Common myeloid progenitor, CD34-positive (primary cell): ENCODE measurements around the gene ZFP36L2.
A peak's percentile ranks its signal among the peaks of the same experiment; 100 is the strongest.

Source experiments
- CTCF ChIA-PET: fragments of 350-600 bp; sonication (Branson Sonifier 250); formaldehyde crosslinking; loops from one replicate; lab custom pipeline; 2021; ENCODE audit warnings: antibody characterized with exemption; lab: Charles Lee
- POLR2A ChIA-PET: fragments of 350-600 bp; sonication (Branson Sonifier 250); formaldehyde crosslinking; loops from one replicate; lab custom pipeline; 2021; ENCODE audit warnings: antibody characterized with exemption; lab: Charles Lee
- DNase-seq, 3 donors: peaks; one replicate each; pipeline versions ENCODE4 v3.0.0 to v3.0.0-alpha.2; 2013
- H3K27ac ChIP-seq, 2 experiments: 1 replicate in 1 of 2; 2 replicates in 1 of 2; pipeline ENCODE4 v1.7.0; 2013; ENCODE audit warnings: inconsistent platforms in 2 of 2, low read length in 2 of 2, mild to moderate bottlenecking in 2 of 2, low read depth in 1 of 2, moderate library complexity in 1 of 2; ENCODE audit not compliant: severe bottlenecking in 2 of 2, insufficient read depth in 1 of 2, poor library complexity in 1 of 2
- H3K27me3 ChIP-seq, 5 experiments: replicated peaks in 2 of 5; 1 replicate in 3 of 5; 2 replicates in 2 of 5; pipeline versions ENCODE4 v1.6.1 to v1.7.0; 2013; ENCODE audit warnings: low read length in 4 of 5, mild to moderate bottlenecking in 2 of 5, moderate library complexity in 2 of 5, inconsistent platforms in 1 of 5; ENCODE audit not compliant: insufficient read depth in 5 of 5, control insufficient read depth in 4 of 5
- H3K36me3 ChIP-seq, 4 experiments: 1 replicate in 2 of 4; 2 replicates in 2 of 4; pipeline versions ENCODE4 v1.6.1 to v1.7.0; 2013; ENCODE audit warnings: low read length in 3 of 4, control low read depth in 1 of 4, mild to moderate bottlenecking in 1 of 4; ENCODE audit not compliant: control insufficient read depth in 4 of 4, insufficient read depth in 4 of 4
- H3K4me1 ChIP-seq, 4 experiments: 1 replicate in 3 of 4; 2 replicates in 1 of 4; pipeline versions ENCODE4 v1.6.1 to v1.7.1; 2013; ENCODE audit warnings: low read length in 3 of 4, mild to moderate bottlenecking in 3 of 4, control low read depth in 1 of 4, inconsistent platforms in 1 of 4, moderate library complexity in 1 of 4; ENCODE audit not compliant: control insufficient read depth in 4 of 4, insufficient read depth in 4 of 4; ENCODE audit errors: control extremely low read depth in 1 of 4
- H3K4me3 ChIP-seq, 7 experiments: 1 replicate in 4 of 7; 2 replicates in 3 of 7; pipeline versions ENCODE4 v1.5.1 to v1.7.0; 2013; ENCODE audit warnings: mild to moderate bottlenecking in 7 of 7, low read length in 6 of 7, moderate library complexity in 6 of 7, inconsistent platforms in 2 of 7, low read depth in 2 of 7, control low read depth in 1 of 7; ENCODE audit not compliant: insufficient read depth in 4 of 7, control insufficient read depth in 1 of 7; ENCODE audit errors: extremely low read depth in 1 of 7
- H3K9me3 ChIP-seq, 5 experiments: 1 replicate in 4 of 5; 2 replicates in 1 of 5; pipeline versions ENCODE4 v1.6.1 to v1.7.1; 2013; ENCODE audit warnings: low read length in 4 of 5, mild to moderate bottlenecking in 2 of 5, inconsistent platforms in 1 of 5, low read depth in 1 of 5, moderate library complexity in 1 of 5; ENCODE audit not compliant: control insufficient read depth in 4 of 5, insufficient read depth in 2 of 5; ENCODE audit errors: control extremely low read depth in 1 of 5
- WGBS: methylation state at CpG from one replicate; pipeline ENCODE4 v1.1.5; 2013; ENCODE audit not compliant: insufficient coverage; 5-methylcytosine and 5-hydroxymethylcytosine counted together

Gene ZFP36L2

DNA sequence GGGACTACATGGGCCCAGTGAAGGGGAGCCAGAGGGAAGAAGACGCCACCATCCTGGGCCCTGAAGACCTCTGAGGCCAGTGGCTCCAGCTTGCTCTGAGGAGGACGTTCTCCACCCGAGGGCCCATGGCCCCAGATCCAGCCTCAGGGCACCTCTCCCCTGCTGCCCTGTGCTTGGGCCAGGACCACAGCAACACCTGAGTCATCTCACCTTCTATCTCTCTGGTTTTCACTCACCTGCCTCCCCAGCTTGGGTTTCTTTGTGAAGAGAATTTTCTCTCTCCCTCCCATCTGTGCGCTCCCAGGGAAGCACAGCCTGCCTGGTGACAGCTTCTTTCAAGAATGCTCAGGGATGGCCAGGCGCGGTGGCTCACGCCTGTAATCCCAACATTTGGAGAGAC is 19.8 kb downstream of the ZFP36L2 start:
- Histone ChIP-seq H3K27me3 (no peaks in the 10 kb centered on the region), H3K9me3 (no peaks in the 10 kb centered on the region), H3K27ac (no peak overlapping the region), H3K4me1 (peaks cover 5 to 71% (median 51%) of the 10 kb centered on the region in 4 experiments), H3K4me3 (no peak overlapping the region), H3K36me3 (no peaks in the 10 kb centered on the region)
- no peak for DNase-seq
- POLR2A ChIA-PET = interaction anchor here (0.7 kb wide), 1 partner anchor 129 kb away, joined by 3 read pairs; no protein-coding TSS in a partner anchor
- CTCF ChIA-PET = interaction anchor here (0.6 to 1.9 kb wide), 5 partner anchors 13 to 216 kb away, joined by 3 to 6 read pairs (median 4); no protein-coding TSS in a partner anchor
- WGBS = 92% methylated on average over 4 of the region's 7 CpGs

DNA sequence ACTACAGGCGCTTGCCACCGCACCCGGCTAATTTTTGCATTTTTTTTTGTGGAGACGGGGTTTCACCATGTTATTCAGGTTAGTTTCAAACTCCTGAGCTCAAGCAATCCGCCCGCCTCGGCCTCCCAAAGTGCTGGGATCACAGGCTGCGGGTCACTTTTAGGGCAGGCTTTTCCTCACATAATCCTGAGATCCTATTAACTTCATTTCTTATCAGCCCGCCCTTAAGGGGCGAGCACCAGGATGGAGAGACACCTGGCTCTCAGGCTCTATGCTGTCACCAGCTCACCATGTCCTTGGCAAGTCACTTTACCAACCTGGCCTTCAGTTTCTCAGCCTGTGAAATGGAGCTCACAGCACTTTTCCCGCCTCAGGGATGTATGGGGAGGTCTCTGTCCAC is 23.0 kb downstream of the ZFP36L2 start:
- 98% methylated on average over 10 of the region's 11 CpGs for WGBS
- H3K4me3 ChIP-seq = no peak overlapping the region
- no peaks in the 10 kb centered on the region for H3K36me3 ChIP-seq
- H3K27ac ChIP-seq = no peak overlapping the region
- ChIA-PET CTCF (interaction anchor here (1.2 to 3.4 kb wide), 7 partner anchors 10 to 339 kb away, joined by 3 to 23 read pairs (median 7); no protein-coding TSS in a partner anchor), POLR2A (no interaction called here)
- H3K4me1 ChIP-seq = peaks cover 3 to 67% (median 51%) of the 10 kb centered on the region in 4 experiments
- no peak for DNase-seq
- no peaks in the 10 kb centered on the region for H3K27me3 ChIP-seq
- H3K9me3 ChIP-seq = no peaks in the 10 kb centered on the region

DNA sequence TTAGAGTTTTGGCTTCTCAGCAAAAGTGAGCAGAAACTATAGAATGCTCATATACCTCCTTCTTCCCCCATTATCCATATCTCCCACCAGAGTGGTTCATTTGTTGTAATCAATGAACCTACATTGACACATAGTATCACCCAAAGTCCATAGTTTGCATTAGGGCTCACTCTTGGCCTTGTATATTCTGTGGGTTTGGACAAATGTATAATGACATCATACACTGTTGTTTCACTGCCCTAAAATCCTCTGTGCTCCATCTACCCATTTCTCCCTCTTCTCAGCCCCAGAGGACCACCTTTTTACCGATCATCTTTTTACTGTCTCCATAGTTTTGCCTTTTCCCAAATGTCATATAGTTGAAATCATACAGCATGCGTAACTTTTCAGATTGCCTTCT is 24.1 kb downstream of the ZFP36L2 start:
- DNase-seq = no peak
- Histone ChIP-seq H3K27ac (no peak overlapping the region), H3K27me3 (no peaks in the 10 kb centered on the region), H3K4me3 (no peak overlapping the region), H3K9me3 (no peaks in the 10 kb centered on the region), H3K36me3 (no peaks in the 10 kb centered on the region), H3K4me1 (peaks cover 5 to 68% (median 50%) of the 10 kb centered on the region in 4 experiments)
- CTCF ChIA-PET = interaction anchor here (0.6 to 3.4 kb wide), 9 partner anchors 9 to 369 kb away, joined by 3 to 23 read pairs (median 4); no protein-coding TSS in a partner anchor
- WGBS = 75% methylated on average over 2 of the region's 2 CpGs
- POLR2A ChIA-PET = no interaction called here

DNA sequence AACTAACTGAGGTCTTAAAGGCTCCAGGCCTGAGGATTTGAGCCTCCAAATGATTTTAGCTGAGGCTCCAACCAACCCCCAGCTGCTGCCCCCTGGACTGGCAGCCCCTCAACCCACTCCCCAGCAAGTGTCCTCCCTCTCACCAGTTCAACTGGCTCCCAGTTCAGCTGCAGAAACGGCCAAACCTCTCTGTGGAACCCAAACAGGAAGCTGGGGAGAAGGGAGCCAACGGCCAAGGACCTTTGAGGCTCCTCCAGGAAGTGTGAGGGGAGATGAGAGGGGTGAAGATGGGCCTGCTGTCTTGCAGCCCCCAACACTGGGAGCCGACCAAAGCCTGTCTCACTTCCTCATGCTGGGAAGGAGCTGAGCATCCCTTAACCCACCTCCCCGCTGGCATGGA is 24.9 kb downstream of the ZFP36L2 start:
- WGBS = 13% methylated on average over 4 of the region's 4 CpGs
- peak in 1 of 3 donors; percentile 23 for DNase-seq
- Histone ChIP-seq H3K4me1 (peaks cover 9 to 75% (median 57%) of the 10 kb centered on the region in 4 experiments), H3K27ac (peak overlapping the region in 1 of 2 experiments; percentile 34), H3K9me3 (no peaks in the 10 kb centered on the region), H3K27me3 (no peaks in the 10 kb centered on the region), H3K36me3 (no peaks in the 10 kb centered on the region), H3K4me3 (no peak overlapping the region)
- ChIA-PET POLR2A (no interaction called here), CTCF (interaction anchor here (0.7 to 3.4 kb wide), 6 partner anchors 8 to 28 kb away, joined by 3 to 23 read pairs (median 4); no protein-coding TSS in a partner anchor)

DNA sequence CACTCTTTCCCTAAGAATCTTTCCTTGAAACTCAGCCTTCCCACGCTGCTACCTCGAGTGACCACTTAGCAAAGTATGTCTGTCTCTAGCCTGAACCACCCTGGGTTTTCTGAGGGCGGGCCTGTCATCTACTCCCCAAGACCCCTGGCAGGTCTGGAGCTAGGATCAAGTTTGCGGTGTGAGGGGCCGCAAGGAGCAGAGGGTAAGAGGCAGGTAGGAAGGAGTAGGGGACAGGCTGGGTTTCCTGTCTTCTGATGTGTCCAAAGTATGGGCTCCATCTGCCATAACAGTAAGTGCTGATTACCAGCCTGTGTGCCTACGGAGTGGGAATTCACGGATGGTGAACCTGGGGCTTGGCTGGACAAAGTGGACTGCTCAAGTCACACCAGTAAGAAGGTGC is 25.4 kb downstream of the ZFP36L2 start:
- POLR2A ChIA-PET = interaction anchor here (0.9 kb wide), 1 partner anchor 18 kb away, joined by 5 read pairs; no protein-coding TSS in a partner anchor
- H3K9me3 ChIP-seq = no peaks in the 10 kb centered on the region
- H3K27me3 ChIP-seq = no peaks in the 10 kb centered on the region
- CTCF ChIA-PET = interaction anchor here (2.0 to 3.4 kb wide), 2 partner anchors 13 to 21 kb away, joined by 7 to 23 read pairs; no protein-coding TSS in a partner anchor
- peaks cover 9 to 73% (median 58%) of the 10 kb centered on the region in 4 experiments for H3K4me1 ChIP-seq
- no peak for DNase-seq
- WGBS = 100% methylated on average over 7 of the region's 7 CpGs
- no peaks in the 10 kb centered on the region for H3K36me3 ChIP-seq
- H3K27ac ChIP-seq = peak overlapping the region in 1 of 2 experiments; percentile 34
- H3K4me3 ChIP-seq = no peak overlapping the region

DNA sequence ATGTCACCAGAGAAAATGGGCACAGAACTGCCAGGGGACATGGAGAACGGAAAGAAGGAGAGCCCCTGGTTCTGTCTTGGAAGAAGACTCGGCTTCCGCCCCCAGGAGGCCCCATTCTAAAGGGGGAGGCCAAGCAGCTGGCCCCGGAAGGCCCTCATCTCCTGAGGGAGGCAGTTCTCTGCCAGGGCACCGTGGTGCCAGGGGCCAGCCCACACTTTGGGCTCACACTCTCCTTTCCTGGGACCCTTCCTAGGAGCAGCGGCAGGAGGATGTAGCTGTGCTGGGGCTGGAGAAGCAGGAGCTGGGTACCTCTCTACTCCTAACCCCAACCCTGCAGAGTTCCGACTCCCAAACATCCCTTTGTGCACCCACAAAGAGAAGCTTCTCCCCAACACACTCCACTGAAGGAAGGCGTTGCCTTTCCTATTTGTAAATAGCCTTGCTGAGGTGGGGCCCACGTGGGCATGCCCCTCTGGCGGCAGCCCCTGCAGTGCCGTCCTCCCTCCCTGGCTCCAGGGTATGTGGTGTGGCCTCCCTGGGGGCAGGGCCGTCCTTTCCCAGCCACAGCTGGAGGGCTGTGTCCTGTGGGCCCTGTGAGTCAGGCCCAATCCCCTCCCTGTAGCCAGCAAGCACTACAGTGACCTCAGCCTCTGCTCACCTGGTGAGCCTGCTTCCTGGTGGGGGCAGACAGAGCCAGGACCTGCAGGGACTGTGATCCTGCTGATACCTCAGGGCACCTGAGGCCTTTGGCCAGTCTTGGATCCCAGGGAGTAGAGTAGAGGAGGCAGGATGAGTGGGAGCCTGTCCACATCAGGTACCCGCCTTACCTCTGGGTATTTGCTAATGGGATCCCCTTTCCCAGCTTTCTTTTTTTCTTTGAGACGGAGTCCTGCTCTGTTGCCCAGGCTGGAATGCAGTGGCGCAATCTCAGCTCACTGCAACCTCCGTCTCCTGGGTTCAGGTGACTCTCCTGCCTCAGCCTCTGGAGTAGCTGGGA is 26.6 kb downstream of the ZFP36L2 start:
- no peaks in the 10 kb centered on the region for H3K27me3 ChIP-seq
- ChIA-PET CTCF (interaction anchor here (0.8 kb wide), 2 partner anchors 11 to 22 kb away, joined by 3 read pairs; no protein-coding TSS in a partner anchor), POLR2A (interaction anchor here (0.6 to 1.0 kb wide), 3 partner anchors 19 to 386 kb away, joined by 3 to 5 read pairs (median 4); partner anchors contain the start of gene ZFP36L2)
- H3K4me1 ChIP-seq = peaks cover 11 to 83% (median 64%) of the 10 kb centered on the region in 4 experiments
- DNase-seq = peak in 2 of 3 donors; percentile 46 to 60
- 98% methylated on average over 9 of the region's 16 CpGs for WGBS
- no peak overlapping the region for H3K27ac ChIP-seq
- no peaks in the 10 kb centered on the region for H3K9me3 ChIP-seq
- no peaks in the 10 kb centered on the region for H3K36me3 ChIP-seq
- H3K4me3 ChIP-seq = no peak overlapping the region
